Measurements from ENCODE around the gene UACA.

The UACA gene

DNA sequence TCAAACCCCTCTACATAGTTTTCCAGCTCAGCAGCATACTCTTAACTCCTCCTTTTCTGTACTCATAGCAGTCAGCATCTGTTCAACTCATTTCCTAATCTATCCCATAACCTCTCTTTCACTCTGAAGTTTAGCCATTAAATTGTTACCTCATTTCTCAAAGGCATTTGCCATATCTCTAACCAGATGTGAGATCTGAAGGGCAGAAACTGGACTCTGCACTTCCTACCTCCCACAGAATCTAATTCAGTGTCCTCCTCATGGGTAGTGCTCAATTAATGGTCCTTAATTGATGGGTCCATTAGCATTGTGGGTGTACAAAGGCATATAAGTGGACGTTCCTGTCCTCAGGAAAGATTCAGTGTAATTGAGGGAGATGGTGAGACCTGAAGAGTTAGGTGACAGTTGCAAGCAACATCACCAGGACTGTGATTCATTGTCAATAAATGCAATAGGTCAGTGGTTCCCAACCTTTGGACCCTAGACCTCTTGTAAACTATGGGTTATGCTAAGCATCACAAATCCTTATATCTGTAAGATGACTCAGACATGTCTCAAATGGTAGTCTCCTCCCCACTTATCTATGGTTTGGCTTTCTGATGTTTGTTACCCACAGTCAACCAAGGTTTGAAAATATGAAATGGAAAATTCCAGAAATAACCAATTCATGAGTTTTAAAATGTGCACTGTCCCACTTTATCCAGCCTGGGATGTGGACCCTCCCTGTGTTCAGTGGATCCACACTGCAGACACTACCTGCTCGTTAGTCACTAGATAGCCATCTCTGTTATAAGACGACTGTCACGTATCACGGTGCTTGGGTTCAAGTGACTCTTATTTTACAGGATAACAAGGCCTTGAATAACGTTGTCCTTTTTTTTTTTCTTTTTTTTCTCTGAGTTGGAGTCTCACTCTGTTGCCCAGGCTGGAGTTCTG lies 25.0 kb upstream of the UACA start:
- DNase-seq (ENCODE audit: low read depth in 1 of 2, low spot score in 1 of 2): no peak
- no peaks in the 10 kb centered on the region for H3K27me3 ChIP-seq (ENCODE audit: insufficient read depth, poor library complexity, severe bottlenecking)
- TF ChIP-seq, protein P1, sequence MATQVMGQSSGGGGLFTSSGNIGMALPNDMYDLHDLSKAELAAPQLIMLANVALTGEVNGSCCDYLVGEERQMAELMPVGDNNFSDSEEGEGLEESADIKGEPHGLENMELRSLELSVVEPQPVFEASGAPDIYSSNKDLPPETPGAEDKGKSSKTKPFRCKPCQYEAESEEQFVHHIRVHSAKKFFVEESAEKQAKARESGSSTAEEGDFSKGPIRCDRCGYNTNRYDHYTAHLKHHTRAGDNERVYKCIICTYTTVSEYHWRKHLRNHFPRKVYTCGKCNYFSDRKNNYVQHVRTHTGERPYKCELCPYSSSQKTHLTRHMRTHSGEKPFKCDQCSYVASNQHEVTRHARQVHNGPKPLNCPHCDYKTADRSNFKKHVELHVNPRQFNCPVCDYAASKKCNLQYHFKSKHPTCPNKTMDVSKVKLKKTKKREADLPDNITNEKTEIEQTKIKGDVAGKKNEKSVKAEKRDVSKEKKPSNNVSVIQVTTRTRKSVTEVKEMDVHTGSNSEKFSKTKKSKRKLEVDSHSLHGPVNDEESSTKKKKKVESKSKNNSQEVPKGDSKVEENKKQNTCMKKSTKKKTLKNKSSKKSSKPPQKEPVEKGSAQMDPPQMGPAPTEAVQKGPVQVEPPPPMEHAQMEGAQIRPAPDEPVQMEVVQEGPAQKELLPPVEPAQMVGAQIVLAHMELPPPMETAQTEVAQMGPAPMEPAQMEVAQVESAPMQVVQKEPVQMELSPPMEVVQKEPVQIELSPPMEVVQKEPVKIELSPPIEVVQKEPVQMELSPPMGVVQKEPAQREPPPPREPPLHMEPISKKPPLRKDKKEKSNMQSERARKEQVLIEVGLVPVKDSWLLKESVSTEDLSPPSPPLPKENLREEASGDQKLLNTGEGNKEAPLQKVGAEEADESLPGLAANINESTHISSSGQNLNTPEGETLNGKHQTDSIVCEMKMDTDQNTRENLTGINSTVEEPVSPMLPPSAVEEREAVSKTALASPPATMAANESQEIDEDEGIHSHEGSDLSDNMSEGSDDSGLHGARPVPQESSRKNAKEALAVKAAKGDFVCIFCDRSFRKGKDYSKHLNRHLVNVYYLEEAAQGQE (IDR thresholded peaks at IDR 0.05; ENCODE audit: insufficient replicate concordance, low read depth): no peak
- TF ChIP-seq POLR2AphosphoS5 (IDR thresholded peaks at IDR 0.05; ENCODE audit: low read depth) (no peak), GABPA (IDR thresholded peaks at IDR 0.05; ENCODE audit: low read depth) (no peak), SPI1 (IDR thresholded peaks at IDR 0.05; ENCODE audit: borderline replicate concordance, low read depth) (no peak)
- TF ChIP-seq, protein P2, sequence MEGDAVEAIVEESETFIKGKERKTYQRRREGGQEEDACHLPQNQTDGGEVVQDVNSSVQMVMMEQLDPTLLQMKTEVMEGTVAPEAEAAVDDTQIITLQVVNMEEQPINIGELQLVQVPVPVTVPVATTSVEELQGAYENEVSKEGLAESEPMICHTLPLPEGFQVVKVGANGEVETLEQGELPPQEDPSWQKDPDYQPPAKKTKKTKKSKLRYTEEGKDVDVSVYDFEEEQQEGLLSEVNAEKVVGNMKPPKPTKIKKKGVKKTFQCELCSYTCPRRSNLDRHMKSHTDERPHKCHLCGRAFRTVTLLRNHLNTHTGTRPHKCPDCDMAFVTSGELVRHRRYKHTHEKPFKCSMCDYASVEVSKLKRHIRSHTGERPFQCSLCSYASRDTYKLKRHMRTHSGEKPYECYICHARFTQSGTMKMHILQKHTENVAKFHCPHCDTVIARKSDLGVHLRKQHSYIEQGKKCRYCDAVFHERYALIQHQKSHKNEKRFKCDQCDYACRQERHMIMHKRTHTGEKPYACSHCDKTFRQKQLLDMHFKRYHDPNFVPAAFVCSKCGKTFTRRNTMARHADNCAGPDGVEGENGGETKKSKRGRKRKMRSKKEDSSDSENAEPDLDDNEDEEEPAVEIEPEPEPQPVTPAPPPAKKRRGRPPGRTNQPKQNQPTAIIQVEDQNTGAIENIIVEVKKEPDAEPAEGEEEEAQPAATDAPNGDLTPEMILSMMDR (IDR thresholded peaks at IDR 0.05; ENCODE audit: insufficient read depth, low read length): no peak
- no peak overlapping the region for H3K4me3 ChIP-seq (replicated peaks; ENCODE audit: insufficient read depth, low read length)
- no peak overlapping the region for H3K27ac ChIP-seq (replicated peaks)

DNA sequence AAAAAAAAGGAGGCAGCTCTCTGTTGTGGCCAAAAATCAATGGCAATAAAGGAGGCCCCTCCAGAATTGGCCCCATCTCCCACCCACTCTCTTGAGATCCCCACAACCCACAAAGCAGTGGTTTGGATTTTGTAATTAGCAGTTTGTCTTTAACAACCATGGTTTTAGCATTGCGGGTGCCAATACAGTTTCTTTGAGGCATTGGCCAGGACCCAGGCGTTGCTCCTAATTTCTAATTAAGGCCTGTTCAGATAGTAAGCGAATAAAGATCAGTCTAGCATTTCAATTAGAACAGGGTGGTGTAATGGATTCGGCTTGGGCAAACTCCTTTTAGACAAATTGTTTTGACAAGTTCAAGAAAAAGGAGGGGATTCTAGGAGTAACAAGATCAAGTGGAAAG lies 23.6 kb upstream of the UACA start:
- DNase-seq (ENCODE audit: low read depth in 1 of 2, low spot score in 1 of 2): no peak
- TF ChIP-seq, protein P1 (IDR thresholded peaks at IDR 0.05; ENCODE audit: insufficient replicate concordance, low read depth): no peak
- TF ChIP-seq SPI1 (IDR thresholded peaks at IDR 0.05; ENCODE audit: borderline replicate concordance, low read depth) (no peak), GABPA (IDR thresholded peaks at IDR 0.05; ENCODE audit: low read depth) (no peak), POLR2AphosphoS5 (IDR thresholded peaks at IDR 0.05; ENCODE audit: low read depth) (no peak)
- TF ChIP-seq, protein P2 (IDR thresholded peaks at IDR 0.05; ENCODE audit: insufficient read depth, low read length): no peak
- Histone ChIP-seq H3K27ac (replicated peaks) (no peak overlapping the region), H3K27me3 (ENCODE audit: insufficient read depth, poor library complexity, severe bottlenecking) (no peaks in the 10 kb centered on the region), H3K4me3 (replicated peaks; ENCODE audit: insufficient read depth, low read length) (no peak overlapping the region)

DNA sequence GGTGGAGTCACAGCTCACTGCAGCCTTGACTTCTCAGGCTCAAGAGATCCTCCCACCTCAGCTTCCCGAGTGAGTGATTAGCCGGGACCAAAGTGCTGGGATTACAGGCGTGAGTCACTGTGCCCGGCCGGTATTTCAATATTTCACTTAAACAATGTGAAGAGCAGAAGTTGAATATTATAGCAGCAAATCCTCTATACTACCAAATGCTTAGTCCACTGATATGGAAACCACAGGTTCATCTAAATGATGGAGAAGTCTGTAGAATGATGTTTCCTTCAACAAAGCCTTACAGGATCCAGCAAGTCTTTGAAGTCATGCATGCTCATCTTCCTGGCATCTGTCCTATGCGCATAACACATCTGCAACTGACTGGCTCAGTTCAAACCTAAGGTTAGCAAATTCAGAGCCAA lies 20.3 kb upstream of the UACA start:
- H3K27me3 ChIP-seq (ENCODE audit: insufficient read depth, poor library complexity, severe bottlenecking): no peaks in the 10 kb centered on the region
- no peak overlapping the region for H3K27ac ChIP-seq (replicated peaks)
- TF ChIP-seq SPI1 (IDR thresholded peaks at IDR 0.05; ENCODE audit: borderline replicate concordance, low read depth) (no peak), POLR2AphosphoS5 (IDR thresholded peaks at IDR 0.05; ENCODE audit: low read depth) (no peak), GABPA (IDR thresholded peaks at IDR 0.05; ENCODE audit: low read depth) (no peak)
- TF ChIP-seq, protein P2 (IDR thresholded peaks at IDR 0.05; ENCODE audit: insufficient read depth, low read length): no peak
- TF ChIP-seq, protein P1 (IDR thresholded peaks at IDR 0.05; ENCODE audit: insufficient replicate concordance, low read depth): no peak
- no peak overlapping the region for H3K4me3 ChIP-seq (replicated peaks; ENCODE audit: insufficient read depth, low read length)
- DNase-seq (ENCODE audit: low read depth in 1 of 2, low spot score in 1 of 2): no peak
